NCI-H187 (cell line): ENCODE measurements around the gene RHBDD2.
"Not testable (repeated sequence)": the region's sequence is repeated elsewhere in the genome, so short reads cannot be mapped to it uniquely, and the experiment has no call there.

Source experiments
- DNase-seq, 2 experiments: peaks; one replicate each; lab custom pipeline; 2025; lab: John Stamatoyannopoulos, UW

Gene RHBDD2

GRCh38 chr7:75878769-75879611 lies at the start of gene RHBDD2:
RHBDD2 (plus strand) TSS chr7:75879034; CDS start chr7:75879083, 49 bp downstream.
- peak; percentile 94 to 96 for DNase-seq

DNA sequence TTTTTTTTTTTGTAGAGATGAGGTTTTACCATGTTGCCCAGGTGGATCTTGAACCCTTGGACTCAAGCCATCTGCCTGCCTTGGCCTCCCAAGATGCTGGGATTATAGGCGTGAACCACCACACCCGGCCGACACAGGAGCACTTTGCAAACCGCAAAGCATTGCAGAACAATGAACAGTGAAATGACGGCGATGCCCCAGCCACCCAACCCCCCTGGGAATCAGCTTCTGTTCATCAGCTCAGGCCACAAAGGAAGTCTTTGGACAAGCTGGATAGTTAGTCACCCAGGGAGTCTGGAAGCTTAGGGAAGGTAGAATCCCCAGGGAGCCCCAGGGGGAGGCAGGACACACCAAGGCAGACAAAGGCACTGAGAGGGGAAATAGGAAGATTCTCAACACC lies 49.2 kb upstream of the RHBDD2 start:
- not testable (repeated sequence) for DNase-seq

DNA sequence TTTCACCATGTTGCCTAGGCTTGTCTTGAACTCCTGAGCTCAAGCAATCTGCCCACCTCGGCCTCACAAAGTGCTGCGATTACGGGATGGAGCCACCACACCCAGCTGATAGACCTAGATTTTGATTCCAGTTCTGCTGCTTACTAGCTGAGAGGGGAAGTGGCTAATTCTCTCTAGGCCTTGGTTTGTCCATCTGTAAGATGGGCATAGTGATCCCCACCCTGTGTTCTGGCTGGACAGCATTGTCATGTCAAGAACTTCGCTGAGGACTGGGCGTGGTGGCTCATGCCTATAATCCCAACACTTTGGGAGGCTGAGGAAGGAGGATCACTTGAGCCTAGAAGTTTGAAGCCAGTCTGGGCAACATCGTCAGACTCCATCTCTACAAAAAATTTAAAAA lies 47.9 kb upstream of the RHBDD2 start:
- DNase-seq, result no peak

DNA sequence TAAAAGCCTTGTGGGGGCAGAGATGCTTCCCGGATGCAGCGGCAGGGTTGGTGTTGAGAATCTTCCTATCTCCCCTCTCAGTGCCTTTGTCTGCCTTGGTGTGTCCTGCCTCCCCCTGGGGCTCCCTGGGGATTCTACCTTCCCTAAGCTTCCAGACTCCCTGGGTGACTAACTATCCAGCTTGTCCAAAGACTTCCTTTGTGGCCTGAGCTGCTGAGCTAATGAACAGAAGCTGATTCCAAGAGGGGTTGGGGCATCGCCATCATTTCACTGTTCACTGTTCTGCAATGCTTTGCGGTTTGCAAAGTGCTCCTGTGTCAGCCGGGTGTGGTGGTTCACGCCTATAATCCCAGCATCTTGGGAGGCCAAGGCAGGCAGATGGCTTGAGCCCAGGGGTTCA lies 45.2 kb upstream of the RHBDD2 start:
- not testable (repeated sequence) for DNase-seq

DNA sequence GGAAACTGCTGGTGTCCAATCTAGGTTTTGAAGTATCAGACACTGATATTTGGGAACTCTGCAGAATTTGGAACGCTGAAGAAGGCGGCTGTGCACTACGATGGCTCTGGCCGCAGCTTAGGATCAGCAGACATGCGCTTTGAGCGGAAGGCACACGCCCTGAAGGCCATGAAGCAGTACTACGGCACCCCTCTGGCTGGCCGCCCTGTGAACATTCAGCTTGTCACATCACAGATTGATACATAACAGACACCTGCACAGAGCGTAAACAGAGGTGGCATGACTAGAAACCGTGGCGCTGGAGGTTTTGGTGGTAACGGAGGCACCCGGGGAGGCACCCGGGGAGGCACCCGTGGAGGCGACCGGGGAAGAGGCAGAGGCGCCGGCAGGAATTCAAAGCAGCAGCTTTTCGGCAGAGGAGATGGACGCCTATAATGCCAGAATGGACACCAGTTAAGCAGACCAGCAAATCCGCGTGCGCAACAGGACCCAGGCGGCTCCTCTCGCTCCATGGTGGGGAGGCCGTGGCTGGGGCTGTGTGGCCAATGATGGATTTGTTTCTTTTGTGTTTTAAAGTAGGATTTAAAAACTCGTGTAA lies 43.0 kb upstream of the RHBDD2 start:
- DNase-seq, result no peak

DNA sequence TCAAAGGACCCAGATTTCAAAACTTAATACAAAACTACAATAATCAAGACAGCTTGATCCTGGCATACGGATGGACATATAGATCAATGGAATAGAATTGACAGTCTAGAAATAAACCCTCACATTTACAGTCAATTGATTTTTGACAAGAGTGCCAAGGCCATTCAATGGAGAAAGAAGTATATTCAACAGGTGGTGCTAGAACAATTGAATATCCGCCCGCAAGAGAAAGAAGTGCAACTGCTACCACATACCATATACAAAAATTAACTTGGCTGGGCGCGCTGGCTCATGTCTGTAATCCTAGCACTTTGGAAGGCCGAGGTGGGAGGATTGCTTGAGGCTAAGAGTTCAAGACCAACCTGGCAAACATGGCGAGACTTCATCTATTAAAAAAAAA lies 42.0 kb upstream of the RHBDD2 start:
- no peak for DNase-seq

- DNase-seq, result not testable (repeated sequence)
Measured at GRCh38 chr7:75838281-75838930, 40.4 kb upstream of the RHBDD2 start.

DNA sequence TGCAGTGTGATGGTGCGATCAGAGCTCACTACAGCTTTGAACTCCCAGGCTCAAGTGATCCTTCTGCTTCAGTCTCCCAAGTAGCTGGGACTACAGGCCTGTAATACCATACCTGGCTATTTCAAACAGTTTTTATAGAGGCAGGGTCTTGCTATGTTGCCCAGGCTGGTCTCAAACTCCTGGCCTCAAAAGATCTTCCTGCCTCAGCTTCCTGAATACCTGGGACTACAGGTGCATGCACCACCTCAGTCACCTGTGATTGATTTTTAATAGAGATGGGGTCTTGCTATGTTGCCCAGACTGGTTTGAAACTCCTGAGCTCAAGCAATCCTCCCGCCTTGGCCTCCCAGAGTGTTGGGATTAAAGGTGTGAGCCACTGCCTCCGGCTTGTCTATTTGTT lies 38.8 kb upstream of the RHBDD2 start:
- DNase-seq, result no peak

DNA sequence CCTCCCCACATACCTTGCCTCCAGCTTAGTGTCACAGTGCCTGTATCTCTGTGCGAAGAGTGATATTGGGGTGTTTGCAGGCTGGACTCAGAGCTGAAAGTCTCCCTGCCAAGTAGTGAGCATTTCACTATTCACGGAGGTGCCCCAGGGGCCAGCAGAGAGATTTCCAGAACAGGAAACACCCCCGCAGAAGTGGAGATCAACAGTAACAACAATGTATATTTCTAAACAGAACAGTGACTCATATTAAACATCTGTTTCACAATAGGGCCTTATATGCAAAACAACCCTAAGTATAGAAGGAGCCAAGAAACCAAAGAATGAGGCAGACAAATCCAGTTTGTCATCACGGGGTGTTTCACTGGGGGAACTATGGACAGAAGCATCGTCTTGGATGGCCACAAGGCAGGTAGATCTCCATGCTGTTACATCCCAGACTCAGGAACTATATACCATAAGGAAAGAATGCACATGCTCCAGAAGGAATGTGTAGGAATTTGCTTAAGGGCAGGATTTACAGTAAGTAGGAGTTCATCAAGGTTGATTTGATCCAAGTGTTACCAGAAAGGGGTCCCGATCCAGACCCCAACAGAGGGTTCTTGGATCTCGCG lies 35.9 kb upstream of the RHBDD2 start:
- no peak for DNase-seq

- DNase-seq, result no peak
Measured at GRCh38 chr7:75843613-75844116, 35.2 kb upstream of the RHBDD2 start.

- DNase-seq, result no peak
Measured at GRCh38 chr7:75844158-75844557, 34.7 kb upstream of the RHBDD2 start.

GRCh38 chr7:75845132-75845531 lies 33.7 kb upstream of the RHBDD2 start:
- not testable (repeated sequence) for DNase-seq

DNA sequence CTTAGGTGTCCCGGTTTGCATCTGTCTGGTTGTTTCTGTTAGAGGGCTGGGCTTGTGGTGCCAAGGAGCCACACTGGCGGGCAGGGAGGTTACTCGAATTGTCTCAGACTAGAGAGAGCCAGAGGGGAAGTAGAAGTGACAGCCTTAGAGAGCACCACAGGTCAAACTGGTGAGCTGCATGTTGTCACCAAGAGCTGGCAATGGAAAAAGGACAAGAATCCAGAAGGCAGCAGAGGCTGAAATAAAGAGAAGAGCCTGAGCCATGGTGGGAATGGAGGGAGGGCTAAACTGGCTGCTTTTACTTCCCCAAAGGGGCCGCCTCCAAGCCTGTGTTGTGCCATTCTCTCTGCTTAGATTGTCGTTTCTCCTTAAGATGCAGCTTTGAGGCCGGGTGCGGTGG lies 31.1 kb upstream of the RHBDD2 start:
- no peak for DNase-seq

- DNase-seq, result no peak
Measured at GRCh38 chr7:75849573-75849972, 29.3 kb upstream of the RHBDD2 start.

DNA sequence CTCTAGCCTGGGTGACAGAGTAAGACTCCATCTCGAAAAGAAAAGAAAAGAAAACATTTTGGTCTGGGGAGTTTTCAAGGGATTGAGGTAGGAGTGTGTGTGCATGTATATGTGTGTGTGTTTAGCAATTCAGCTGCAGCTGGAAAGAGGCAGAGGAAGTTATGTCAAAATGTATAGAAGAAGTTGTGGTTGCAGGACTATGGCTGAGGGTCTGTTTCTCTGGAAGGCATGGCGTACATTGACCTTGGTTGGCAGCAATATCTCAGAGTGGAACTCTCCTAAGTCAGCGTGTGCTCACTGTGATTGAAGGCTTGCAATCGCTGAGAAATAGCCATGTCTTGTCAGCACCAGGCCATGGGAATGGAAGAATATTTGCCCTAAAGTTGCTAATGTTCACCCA lies 28.6 kb upstream of the RHBDD2 start:
- DNase-seq, result no peak

- no peak for DNase-seq
Measured at GRCh38 chr7:75854233-75854632, 24.6 kb upstream of the RHBDD2 start.

- not testable (repeated sequence) for DNase-seq
Measured at GRCh38 chr7:75854813-75855345, 24.0 kb upstream of the RHBDD2 start.

- DNase-seq, result no peak
Measured at GRCh38 chr7:75856536-75856935, 22.3 kb upstream of the RHBDD2 start.

GRCh38 chr7:75858410-75858809 lies 20.4 kb upstream of the RHBDD2 start:
- no peak for DNase-seq

DNA sequence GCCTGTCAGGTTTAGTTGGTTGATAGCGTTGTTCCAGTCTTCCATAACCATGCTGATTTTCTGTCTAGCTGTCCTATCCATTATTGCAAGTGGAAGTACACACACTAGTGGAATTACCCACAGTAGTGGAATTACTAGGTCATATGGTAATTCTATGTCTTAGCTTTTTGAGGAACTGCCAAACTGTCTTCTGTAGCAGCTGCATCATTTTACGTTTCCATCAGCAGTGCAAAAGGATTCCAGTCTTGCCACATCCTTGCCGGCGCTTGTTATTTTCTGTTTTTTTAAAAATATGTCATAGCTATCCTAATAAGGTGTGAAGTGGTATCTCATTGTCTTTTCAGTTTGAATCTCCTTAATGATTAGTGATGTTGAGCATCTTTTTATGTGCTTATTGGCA lies 17.2 kb upstream of the RHBDD2 start:
- no peak for DNase-seq

- DNase-seq, result not testable (repeated sequence)
Measured at GRCh38 chr7:75864251-75864650, 14.6 kb upstream of the RHBDD2 start.

GRCh38 chr7:75866114-75866488 lies 12.7 kb upstream of the RHBDD2 start:
- DNase-seq, result no peak
